Osteoblast (primary cell): ENCODE measurements around the gene HAUS1. TPM values are rescaled to one million over a fixed set of nuclear protein-coding genes. Genes with fewer than 3 reads are reported as not detected.
"Not testable (repeated sequence)": the region's sequence is repeated elsewhere in the genome, so short reads cannot be mapped to it uniquely, and the experiment has no call there.

Experiments
- DNase-seq: peaks from one replicate; pipeline ENCODE4 v3.0.0; 2011; ENCODE audit warnings: low spot score, mixed read lengths; ENCODE audit not compliant: insufficient read length; ENCODE audit errors: missing footprints
- H2AFZ ChIP-seq: 2 replicates; pipeline ENCODE4 v1.6.0; 2011; ENCODE audit warnings: mild to moderate bottlenecking, low read length
- H3K27ac ChIP-seq: 2 replicates; pipeline ENCODE4 v1.5.1; 2011; ENCODE audit warnings: mild to moderate bottlenecking, low read depth, low read length, moderate library complexity
- H3K27me3 ChIP-seq: 2 replicates; pipeline ENCODE4 v1.6.0; 2012; ENCODE audit warnings: mild to moderate bottlenecking, control low read depth, inconsistent platforms, low read length, moderate library complexity; ENCODE audit not compliant: insufficient read depth
- H3K36me3 ChIP-seq: 2 replicates; pipeline ENCODE4 v1.5.1; 2011; ENCODE audit warnings: mild to moderate bottlenecking, low read length, control low read depth, moderate library complexity; ENCODE audit not compliant: insufficient read depth
- H3K4me1 ChIP-seq: 2 replicates; pipeline ENCODE4 v1.5.1; 2011; ENCODE audit warnings: mild to moderate bottlenecking, low read length, control low read depth, moderate library complexity; ENCODE audit not compliant: insufficient read depth
- H3K4me2 ChIP-seq: 2 replicates; pipeline ENCODE4 v1.6.0; 2011; ENCODE audit warnings: mild to moderate bottlenecking, low read length; ENCODE audit not compliant: insufficient read depth
- H3K4me3 ChIP-seq: fragments of 200-600 bp; sonication (generic); 3 replicates; pipeline ENCODE4 v1.5.1; 2012; ENCODE audit warnings: mild to moderate bottlenecking, low read length, inconsistent platforms; ENCODE audit not compliant: insufficient read depth
- H3K79me2 ChIP-seq: 2 replicates; pipeline ENCODE4 v1.6.0; 2012; ENCODE audit warnings: mild to moderate bottlenecking, low read length, control low read depth, inconsistent platforms; ENCODE audit not compliant: insufficient read depth
- H3K9me3 ChIP-seq: 2 replicates; pipeline ENCODE4 v1.5.1; 2011; ENCODE audit warnings: low read depth, low read length, control low read depth
- H4K20me1 ChIP-seq: 2 replicates; pipeline ENCODE4 v1.6.0; 2012; ENCODE audit warnings: mild to moderate bottlenecking, low read length, control low read depth; ENCODE audit not compliant: insufficient read depth
- total RNA-seq: library from RNA; depleted of rRNA; stranded (reverse); fragments of >200 nt; gene quantifications from 2 replicates; pipeline ENCODE4 v1.2.3, GENCODE V29; 2012
- TF ChIP-seq, protein P1 (sequence below): IDR thresholded peaks from 2 replicates; pipeline ENCODE4 v1.5.1; 2011; ENCODE audit warnings: mild to moderate bottlenecking, low read depth, low read length, moderate library complexity; ENCODE audit errors: extremely low read depth

Gene HAUS1
- total RNA-seq, 1 donor = 40.9 TPM

DNA sequence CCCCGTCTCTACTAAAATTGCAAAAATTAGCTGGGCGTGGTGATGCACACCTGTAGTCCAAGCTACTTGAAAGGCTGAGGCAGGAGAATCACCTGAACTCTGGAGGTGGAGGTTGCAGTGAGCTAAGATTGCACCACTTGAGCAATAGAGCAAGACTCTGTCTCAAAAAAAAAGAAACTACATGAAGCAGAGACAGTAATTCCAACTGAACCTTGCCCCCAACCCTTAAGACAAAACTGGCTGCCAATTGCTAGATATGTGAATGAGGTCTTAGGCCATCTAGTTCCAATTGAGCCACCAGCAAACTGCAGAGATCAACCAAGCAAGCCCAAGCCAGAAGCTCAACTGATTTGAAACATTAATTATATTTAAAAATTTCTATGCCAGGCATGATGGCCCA, 25.9 kb downstream of the HAUS1 start:
- Histone ChIP-seq H3K79me2 (no peaks in the 10 kb centered on the region), H3K4me2 (no peak overlapping the region), H3K4me3 (no peak overlapping the region), H3K9me3 (no peaks in the 10 kb centered on the region), H2AFZ (no peak overlapping the region), H4K20me1 (no peaks in the 10 kb centered on the region), H3K27ac (no peak overlapping the region), H3K27me3 (no peaks in the 10 kb centered on the region), H3K4me1 (no peaks in the 10 kb centered on the region), H3K36me3 (peaks cover 26% of the 10 kb centered on the region)
- TF ChIP-seq, protein P1, sequence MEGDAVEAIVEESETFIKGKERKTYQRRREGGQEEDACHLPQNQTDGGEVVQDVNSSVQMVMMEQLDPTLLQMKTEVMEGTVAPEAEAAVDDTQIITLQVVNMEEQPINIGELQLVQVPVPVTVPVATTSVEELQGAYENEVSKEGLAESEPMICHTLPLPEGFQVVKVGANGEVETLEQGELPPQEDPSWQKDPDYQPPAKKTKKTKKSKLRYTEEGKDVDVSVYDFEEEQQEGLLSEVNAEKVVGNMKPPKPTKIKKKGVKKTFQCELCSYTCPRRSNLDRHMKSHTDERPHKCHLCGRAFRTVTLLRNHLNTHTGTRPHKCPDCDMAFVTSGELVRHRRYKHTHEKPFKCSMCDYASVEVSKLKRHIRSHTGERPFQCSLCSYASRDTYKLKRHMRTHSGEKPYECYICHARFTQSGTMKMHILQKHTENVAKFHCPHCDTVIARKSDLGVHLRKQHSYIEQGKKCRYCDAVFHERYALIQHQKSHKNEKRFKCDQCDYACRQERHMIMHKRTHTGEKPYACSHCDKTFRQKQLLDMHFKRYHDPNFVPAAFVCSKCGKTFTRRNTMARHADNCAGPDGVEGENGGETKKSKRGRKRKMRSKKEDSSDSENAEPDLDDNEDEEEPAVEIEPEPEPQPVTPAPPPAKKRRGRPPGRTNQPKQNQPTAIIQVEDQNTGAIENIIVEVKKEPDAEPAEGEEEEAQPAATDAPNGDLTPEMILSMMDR = no peak
- DNase-seq = no peak

DNA sequence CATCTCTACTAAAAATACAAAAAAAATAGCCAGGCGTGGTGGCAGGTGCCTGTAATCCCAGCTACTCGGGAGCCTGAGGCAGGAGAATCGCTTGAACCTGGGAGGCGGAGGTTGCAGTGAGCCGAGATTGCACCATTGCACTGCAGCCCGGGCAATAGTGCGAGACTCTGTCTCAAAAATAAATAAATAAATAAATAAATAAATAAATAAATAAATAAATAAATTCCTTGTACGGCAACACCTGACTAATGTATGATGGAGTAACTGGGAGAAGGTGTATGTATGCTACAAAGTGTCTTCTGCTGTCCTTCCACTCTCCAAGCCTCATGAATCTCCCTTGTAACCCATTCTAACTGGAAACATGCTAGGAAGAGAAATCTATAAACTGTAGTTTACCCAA, 26.4 kb downstream of the HAUS1 start:
- H4K20me1 ChIP-seq, H3K9me3 ChIP-seq, H2AFZ ChIP-seq, H3K4me3 ChIP-seq, H3K4me1 ChIP-seq, DNase-seq, H3K27me3 ChIP-seq, H3K27ac ChIP-seq, H3K4me2 ChIP-seq, H3K79me2 ChIP-seq: not testable (repeated sequence)
- peaks cover 23% of the 10 kb centered on the region for H3K36me3 ChIP-seq

DNA sequence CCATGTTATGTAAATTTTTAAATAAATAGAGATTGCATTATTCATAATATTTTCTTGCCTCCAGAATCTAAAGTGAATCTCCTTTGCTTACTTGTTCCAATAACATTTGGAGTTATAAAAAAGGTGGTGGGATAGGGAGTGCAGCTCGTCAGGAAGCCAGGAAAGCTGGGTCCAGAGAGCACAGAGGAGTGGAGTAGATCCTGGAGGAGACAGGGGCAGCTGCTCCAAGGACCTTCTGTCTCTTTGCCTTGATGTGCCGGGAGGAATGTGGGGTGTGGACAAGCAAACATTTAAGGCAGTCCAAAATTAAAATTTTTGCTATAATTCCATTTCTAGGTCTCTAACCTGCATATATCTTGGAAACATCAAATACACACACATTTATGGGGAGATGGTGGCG, 29.3 kb downstream of the HAUS1 start:
- no peak overlapping the region for H3K4me2 ChIP-seq
- no peaks in the 10 kb centered on the region for H4K20me1 ChIP-seq
- no peak overlapping the region for H3K4me3 ChIP-seq
- no peaks in the 10 kb centered on the region for H3K27me3 ChIP-seq
- H3K4me1 ChIP-seq = no peaks in the 10 kb centered on the region
- no peaks in the 10 kb centered on the region for H3K79me2 ChIP-seq
- peaks cover 9% of the 10 kb centered on the region for H3K36me3 ChIP-seq
- no peak overlapping the region for H3K27ac ChIP-seq
- no peak for DNase-seq
- TF ChIP-seq, protein P1 = no peak
- H3K9me3 ChIP-seq = no peaks in the 10 kb centered on the region
- no peak overlapping the region for H2AFZ ChIP-seq

DNA sequence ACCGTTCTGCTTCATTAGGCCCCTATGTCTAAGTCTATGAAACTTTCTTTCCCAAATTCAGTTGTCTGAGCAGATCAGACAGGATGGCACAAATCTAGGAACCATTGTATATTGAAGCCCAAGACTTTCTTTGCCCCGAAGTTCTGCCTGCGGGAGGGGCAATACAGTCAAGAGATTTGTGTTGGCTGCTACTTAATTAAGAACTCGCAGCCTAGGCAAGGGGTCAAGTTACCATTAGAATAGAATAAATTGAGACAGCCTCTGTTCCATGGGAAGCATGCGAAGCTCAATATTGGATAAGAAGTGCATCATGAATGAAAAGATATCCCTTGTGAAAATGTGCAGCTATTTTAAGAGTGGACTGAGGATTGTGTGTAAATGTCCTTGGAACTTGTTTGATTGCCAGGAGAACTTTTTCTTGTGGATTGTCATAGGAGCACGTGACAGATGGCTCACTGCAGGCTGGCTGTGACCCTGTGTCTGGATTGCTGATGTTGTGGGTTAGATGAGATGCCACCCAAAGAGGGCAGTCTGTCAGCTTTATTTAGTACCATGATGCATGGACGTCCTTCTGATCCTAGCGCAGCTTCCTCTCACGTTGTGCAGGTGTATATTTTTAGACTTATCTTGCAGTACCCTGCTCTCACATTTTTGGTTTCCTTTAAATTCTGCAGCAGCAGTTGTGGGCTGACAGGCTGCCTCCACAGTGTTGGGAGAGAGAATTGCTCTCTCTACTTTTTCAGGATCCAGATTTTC, 30.9 kb downstream of the HAUS1 start:
- H3K9me3 ChIP-seq = no peaks in the 10 kb centered on the region
- H3K27me3 ChIP-seq = no peaks in the 10 kb centered on the region
- no peak overlapping the region for H3K4me2 ChIP-seq
- no peaks in the 10 kb centered on the region for H3K4me1 ChIP-seq
- no peak overlapping the region for H3K4me3 ChIP-seq
- no peaks in the 10 kb centered on the region for H3K36me3 ChIP-seq
- no peaks in the 10 kb centered on the region for H3K79me2 ChIP-seq
- DNase-seq = no peak
- H4K20me1 ChIP-seq = no peaks in the 10 kb centered on the region
- TF ChIP-seq, protein P1 = no peak
- no peak overlapping the region for H3K27ac ChIP-seq
- no peak overlapping the region for H2AFZ ChIP-seq
